DLD1 (cell line): ENCODE measurements around the gene CNTN2.

Source experiments
- in situ Hi-C: cut with HindIII; loops from 2 replicates; pipeline ENCODE4 v1.10.0; 2017; ENCODE audit warnings: low sequenced_read_pairs

Gene CNTN2

GRCh38 chr1:205121660-205122488 is 78.9 kb downstream of the CNTN2 start, which contains the start of gene RBBP5:
RBBP5 (minus strand) TSS chr1:205121978; CDS start chr1:205121873, 105 bp downstream.
- in situ Hi-C loops: no loop called here

GRCh38 chr1:205122489-205122882 is 79.5 kb downstream of the CNTN2 start:
- in situ Hi-C loops: no loop called here

GRCh38 chr1:205124726-205125125 is 81.7 kb downstream of the CNTN2 start:
- in situ Hi-C loops: no loop called here

- in situ Hi-C loops: no loop called here
Measured at GRCh38 chr1:205127646-205128045, 84.6 kb downstream of the CNTN2 start.
